Astrocyte of the cerebellum (primary cell): Measurements from ENCODE around the gene EXTL1.

Experiments used
- DNase-seq: peaks from one replicate; pipeline ENCODE4 v3.0.0-alpha.2; 2011; ENCODE audit warnings: low read depth
- H3K4me3 ChIP-seq: 2 replicates; pipeline ENCODE4 v1.5.1; 2011; ENCODE audit warnings: mild to moderate bottlenecking, low read depth, low read length, moderate library complexity
- in situ Hi-C: cut with HindIII; loops from 2 replicates; pipeline ENCODE4 v1.10.0; 2017; ENCODE audit warnings: low sequenced_read_pairs
- TF ChIP-seq, protein P1 (sequence below): IDR thresholded peaks from 2 replicates; pipeline ENCODE4 v1.5.1; 2012; ENCODE audit warnings: low read length, low read depth, moderate library complexity, mild to moderate bottlenecking; ENCODE audit errors: missing control alignments

The EXTL1 gene

DNA sequence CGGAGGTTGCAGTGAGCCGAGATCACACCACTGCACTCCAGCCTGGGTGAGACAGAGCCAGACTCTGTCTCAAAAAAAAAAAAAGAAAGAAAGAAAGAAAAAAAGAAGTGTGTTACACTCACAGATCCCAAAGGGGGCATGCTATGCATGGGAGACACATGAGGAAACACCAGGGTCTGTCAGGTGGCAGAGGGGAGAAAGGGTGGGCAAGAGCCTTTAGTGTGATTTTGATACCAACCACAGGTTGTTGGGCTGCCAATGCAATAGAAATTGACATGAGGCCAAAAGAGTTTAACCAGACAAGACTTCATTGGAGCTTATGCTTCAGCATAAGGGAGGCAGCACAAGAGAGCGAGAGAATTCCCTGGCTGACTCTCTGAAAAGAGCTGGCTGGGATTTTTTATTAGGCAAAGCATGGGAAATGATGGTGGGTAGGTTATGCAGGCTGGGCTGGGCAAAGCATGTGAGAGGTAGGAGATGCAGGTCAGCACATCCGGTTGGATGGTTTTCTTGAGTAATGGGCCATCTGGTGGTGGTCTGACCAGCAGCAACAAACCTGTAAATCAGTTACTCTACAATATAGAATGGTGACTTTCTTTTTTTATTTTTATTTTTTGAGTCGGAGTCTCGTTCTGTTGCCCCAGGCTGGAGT lies 11.7 kb upstream of the EXTL1 start:
- no peak for DNase-seq
- no peak overlapping the region for H3K4me3 ChIP-seq
- TF ChIP-seq, protein P1, sequence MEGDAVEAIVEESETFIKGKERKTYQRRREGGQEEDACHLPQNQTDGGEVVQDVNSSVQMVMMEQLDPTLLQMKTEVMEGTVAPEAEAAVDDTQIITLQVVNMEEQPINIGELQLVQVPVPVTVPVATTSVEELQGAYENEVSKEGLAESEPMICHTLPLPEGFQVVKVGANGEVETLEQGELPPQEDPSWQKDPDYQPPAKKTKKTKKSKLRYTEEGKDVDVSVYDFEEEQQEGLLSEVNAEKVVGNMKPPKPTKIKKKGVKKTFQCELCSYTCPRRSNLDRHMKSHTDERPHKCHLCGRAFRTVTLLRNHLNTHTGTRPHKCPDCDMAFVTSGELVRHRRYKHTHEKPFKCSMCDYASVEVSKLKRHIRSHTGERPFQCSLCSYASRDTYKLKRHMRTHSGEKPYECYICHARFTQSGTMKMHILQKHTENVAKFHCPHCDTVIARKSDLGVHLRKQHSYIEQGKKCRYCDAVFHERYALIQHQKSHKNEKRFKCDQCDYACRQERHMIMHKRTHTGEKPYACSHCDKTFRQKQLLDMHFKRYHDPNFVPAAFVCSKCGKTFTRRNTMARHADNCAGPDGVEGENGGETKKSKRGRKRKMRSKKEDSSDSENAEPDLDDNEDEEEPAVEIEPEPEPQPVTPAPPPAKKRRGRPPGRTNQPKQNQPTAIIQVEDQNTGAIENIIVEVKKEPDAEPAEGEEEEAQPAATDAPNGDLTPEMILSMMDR: peak; percentile 19
- in situ Hi-C loops: no loop called here

DNA sequence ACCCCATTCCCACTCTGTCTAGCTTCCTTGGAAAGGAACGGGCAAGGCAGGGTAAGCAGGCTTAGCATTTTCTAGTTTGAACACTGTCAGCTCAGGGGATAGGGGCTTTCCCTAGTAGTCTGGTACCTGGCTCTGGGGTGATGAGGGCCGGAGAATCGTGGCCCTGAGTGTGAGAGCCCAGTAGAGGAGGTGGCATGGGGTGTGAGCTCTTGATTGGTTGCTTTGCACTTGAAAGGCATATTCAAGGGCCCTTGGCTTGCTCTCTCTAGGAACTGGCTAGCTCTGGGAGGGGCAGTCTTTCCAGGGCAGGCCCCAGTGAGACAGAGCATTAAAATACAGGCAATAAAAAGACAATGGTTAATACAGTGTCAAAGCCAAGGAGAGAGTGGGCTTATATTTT lies 10.8 kb upstream of the EXTL1 start:
- TF ChIP-seq, protein P1: no peak
- in situ Hi-C loops: no loop called here
- no peak for DNase-seq
- no peak overlapping the region for H3K4me3 ChIP-seq

DNA sequence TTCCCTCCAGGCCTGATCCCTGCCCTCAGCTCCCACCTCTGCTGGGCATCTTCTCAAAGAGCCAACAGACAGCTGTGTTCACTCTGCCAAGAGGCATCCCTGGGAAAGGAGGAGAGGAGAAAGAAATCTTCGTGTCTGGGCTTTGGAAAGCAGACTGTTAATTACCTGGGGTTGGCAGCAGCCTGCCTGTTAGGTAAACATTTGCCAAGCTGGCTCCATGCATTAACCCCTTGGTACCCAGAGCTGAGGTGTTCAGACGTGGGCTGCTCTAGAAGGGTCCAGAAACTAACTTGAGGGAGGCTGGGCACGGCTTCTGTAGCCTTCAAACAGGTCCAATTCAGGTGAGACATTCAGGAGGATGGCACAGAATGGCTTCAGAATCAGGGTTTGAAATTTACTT lies 8.7 kb upstream of the EXTL1 start:
- TF ChIP-seq, protein P1: no peak
- in situ Hi-C loops: no loop called here
- no peak for DNase-seq

DNA sequence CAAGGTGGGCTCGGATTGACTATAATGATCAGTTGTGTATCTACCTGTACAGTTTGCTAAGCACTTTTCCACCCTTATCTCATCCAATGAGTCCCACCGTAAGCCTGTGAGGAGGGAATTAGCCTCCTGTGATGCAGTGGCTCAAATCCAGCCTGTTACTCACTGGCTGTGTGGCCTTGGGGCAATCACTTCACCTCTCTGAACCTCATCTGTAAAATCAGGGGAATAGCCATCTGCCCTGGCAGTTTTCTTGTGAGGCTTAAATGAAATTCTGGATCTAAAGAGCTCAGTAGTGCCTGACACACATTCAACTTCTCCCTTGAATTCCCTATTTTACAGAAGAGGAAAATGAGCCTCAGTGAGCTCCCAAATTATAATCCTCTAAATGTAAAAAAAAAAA lies 7.4 kb upstream of the EXTL1 start:
- in situ Hi-C loops: no loop called here
- H3K4me3 ChIP-seq: no peak overlapping the region
- TF ChIP-seq, protein P1: no peak
- no peak for DNase-seq

More for the DNA sequence above, 8.7 kb upstream of the EXTL1 start:
- H3K4me3 ChIP-seq: no peak overlapping the region

DNA sequence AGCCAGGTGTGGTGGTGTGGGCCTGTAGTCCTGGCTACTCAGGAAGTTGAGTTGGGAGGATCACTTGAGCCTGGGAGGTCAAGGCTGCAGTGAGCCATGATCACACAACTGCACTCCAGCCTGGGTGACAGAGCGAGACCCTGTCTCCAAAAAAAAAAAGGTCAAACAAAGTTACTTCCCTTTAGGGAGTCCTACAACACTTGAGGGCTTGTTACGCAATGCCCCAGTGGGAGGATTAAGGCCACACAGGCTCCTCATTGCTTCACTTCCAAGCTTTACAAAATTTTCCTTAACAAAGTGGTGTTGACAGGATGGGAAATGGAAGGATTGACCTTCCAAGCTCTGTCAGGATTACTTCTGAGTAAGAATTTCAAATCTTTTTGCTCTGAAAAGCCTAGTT lies 6.2 kb upstream of the EXTL1 start:
- no peak for DNase-seq
- in situ Hi-C loops: no loop called here

DNA sequence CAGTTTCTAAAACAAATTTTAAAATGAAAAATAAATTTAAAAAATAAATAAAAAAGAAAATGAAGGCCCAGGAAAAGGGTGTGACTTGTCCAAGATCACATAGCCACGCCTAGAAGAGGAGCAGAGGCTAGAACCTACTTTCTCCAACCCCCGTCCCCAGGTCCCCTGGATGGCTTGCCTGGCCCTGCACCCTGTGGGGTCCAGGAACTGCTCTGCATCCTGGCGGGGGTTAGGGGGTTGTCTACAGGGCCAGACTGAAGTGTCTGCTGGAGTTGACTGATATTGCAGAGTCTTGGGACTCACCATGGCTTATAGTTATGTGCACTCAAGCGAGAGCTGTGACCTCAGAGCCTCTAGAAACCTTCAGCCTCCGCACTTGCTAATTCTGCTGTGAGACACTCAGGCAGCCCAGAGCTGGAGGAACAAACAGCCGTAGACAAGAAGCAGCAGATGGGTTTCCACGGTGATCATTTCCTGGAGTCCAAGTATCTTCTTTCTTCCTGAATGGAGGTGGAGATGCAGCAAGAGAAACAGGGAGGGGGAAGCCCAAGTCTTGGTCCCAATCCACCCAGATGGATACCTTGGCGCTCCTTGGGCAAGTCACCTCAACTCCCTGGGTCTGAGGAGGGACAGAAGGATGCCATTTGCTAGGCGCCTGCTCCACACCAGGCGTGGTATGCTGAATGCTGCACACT lies 5.2 kb upstream of the EXTL1 start:
- TF ChIP-seq, protein P1: no peak
- no peak for DNase-seq
- in situ Hi-C loops: no loop called here
- H3K4me3 ChIP-seq: no peak overlapping the region

More for the DNA sequence above, 6.2 kb upstream of the EXTL1 start:
- no peak overlapping the region for H3K4me3 ChIP-seq
- TF ChIP-seq, protein P1: no peak
